GM12873 (cell line): ENCODE results near the gene RGMA.

ENCODE experiments used
- CTCF ChIP-seq: IDR thresholded peaks from 2 replicates; pipeline ENCODE4 v1.5.1; 2012; ENCODE audit warnings: low read depth, mild to moderate bottlenecking, moderate library complexity, low read length, control low read depth; ENCODE audit not compliant: insufficient read depth; ENCODE audit errors: missing control alignments

RGMA gene

GRCh38 chr15:93067649-93068085, 21.3 kb downstream of the RGMA start:
- no peak for TF ChIP-seq CTCF

- no peak for TF ChIP-seq CTCF
These were observed 22.0 kb downstream of the RGMA start for GRCh38 chr15:93066834-93067648.

DNA sequence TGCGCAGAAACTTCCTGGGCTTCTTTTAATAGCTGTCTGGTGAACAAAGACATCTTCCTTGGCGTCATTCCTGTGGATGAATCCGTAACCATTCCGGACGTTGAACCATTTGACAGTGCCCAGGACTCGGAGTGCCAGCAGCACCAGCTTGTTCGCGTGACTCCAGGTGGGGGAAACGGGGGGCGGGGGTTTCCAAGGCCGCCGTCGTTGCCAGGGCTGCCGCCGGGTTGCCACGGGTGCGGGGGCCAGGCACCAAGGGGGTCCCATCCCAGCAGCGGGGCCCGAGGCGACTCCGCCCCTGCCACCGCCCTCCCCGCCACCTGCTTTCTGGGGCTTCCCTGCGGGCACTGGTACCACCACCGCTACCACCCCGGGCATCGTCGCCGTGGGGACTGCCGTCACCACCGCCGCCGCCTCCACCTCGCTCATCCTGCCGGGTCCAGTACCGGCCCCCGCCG, 22.8 kb downstream of the RGMA start:
- no peak for TF ChIP-seq CTCF

DNA sequence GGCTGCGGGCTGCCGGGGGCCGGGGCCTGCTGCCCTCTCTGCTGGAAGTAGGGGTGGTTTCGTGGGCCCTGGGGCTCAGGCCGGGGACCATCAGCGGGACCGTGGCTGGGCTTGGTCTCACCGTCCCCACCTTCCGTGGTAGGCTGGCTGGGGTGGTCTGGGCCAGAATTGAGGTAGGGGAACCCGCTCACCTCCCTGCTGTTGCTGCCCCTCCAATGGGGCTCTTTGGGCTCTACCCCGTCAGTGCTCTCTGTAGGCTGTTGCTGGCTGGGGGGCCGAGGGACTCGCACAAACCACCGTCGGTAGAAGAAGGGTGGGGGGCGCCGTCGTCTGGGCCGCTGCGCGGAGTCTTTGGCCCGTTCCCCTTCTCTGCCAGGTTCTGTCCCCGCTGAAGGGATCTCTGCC, 23.4 kb downstream of the RGMA start:
- no peak for TF ChIP-seq CTCF

DNA sequence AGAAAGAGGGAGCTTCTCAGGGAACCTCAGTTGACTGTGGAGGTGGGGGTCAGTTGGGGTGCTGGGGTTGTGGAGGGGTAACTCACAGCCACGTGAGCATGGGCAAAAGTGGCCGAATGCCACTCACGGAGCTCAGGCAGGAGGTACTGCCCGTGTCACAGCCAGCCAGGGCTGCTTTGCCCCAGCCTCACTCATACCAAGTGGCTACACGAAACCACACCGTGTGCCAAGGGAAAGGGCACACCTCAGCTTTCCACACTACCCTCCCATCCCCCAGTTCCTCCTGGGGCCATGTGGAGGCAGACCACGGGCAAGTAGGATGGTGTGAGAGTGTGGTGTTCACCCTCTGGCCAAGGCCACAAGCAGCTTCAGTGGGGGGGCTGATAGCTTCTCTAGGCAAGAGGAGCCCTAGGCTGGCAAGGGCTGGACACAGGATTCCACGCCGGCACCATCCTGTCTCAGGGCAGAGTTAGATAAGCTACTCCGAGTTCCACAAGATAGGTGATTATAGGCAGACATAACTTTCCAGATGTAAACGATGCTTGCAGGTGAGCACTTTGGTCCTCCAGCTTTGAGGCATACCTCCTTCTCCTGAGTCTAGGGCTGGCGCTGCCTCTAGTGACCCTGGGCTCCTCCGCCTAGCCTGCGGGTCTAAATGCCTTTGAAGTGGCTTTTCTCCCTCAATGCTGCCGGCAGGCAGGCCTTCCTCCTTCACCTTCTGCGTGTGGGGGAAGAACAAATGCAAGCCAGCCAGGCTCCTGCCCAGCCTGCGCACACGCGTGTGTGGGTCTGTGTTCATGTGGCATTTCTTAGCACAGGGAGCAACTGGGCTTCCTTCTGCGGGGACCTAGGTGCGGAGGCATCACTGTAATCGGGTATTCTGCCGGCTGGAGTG, 25.0 kb downstream of the RGMA start:
- TF ChIP-seq CTCF = no peak

DNA sequence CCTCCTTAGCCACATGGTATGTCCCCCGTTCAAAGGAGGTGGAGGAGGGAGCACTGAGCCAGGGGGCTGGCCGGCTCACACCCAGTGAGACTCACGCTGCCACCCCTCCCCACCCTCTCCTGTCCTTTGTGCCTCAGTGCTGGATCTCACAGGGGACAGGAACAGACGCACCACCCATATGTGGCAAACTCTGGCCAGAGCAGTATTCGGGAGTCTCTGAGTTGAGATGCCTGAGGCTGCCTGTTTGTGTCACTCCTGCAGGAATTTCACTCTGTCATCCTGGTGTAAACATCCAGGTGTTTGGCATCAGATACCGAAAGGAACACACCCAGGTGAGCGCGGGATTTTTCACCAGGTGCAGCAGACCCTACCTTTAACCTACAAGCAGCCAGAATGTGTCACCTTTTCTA, 25.7 kb downstream of the RGMA start:
- TF ChIP-seq CTCF = no peak
